Fibroblast of skin of scalp (primary cell): ENCODE data around the gene RBM44.

ENCODE experiments used
- DNase-seq: peaks from one replicate; pipeline ENCODE4 v3.0.0-alpha.2; 2013

Gene RBM44

GRCh38 chr2:237872178-237872887 is 73.8 kb downstream of the RBM44 start:
- no peak for DNase-seq

DNA sequence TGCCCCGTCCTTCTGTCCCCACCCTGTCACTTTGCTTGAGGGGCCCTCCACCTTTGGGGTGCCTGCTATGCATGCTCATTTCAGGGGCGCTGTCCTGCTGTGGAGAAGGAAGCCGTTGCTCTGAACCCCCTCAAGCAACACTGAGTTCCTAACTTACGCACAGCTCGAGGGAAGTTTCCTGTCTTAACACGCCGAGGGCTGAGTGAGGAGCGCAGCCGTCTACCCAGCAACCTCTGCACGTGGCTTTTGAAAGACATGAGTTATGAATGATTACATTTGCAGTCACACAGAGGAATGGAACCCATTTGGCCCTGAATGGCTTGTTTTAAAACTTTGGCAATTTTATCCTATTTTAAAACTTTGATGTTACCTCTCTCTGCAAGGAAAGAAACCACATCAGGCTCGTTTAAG is 74.8 kb downstream of the RBM44 start:
- DNase-seq, result no peak

DNA sequence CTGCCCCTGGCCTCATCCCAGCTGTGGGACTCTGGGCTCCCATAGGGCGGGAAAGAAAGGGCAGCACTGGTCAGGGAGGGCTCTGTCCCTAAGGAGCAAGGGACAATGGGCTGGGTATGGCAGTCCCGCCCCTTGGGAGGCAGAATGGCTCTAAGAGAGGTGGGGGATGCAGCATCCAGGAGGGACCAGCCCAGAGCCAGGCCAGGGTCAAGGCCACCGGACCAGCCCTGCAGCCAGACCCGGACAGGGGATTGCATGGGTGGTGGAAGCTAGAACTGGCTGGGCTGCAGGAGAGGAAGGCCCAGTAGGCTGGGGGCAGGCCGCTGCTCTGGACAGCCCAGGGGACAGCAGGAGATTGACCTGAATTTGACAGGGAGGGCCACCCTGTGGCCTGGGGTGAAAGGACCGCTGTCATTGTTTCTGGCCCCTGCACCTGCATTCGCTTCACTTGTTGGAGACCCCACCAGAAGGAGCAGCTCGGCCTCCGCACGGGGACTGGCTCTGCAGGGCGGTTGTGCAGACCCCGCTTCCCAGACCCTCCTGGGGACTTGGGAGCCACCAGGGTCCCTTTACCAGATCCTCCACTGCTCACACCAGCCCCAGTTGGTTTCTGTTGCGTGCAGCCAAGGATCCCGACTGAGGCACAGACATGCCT is 75.4 kb downstream of the RBM44 start:
- DNase-seq, result no peak

GRCh38 chr2:237874585-237875161 is 76.1 kb downstream of the RBM44 start:
- DNase-seq, result peak; percentile 80

- DNase-seq, result no peak
These were observed 76.9 kb downstream of the RBM44 start for GRCh38 chr2:237875256-237876060.

- no peak for DNase-seq
These were observed 77.5 kb downstream of the RBM44 start for GRCh38 chr2:237876061-237876526.

DNA sequence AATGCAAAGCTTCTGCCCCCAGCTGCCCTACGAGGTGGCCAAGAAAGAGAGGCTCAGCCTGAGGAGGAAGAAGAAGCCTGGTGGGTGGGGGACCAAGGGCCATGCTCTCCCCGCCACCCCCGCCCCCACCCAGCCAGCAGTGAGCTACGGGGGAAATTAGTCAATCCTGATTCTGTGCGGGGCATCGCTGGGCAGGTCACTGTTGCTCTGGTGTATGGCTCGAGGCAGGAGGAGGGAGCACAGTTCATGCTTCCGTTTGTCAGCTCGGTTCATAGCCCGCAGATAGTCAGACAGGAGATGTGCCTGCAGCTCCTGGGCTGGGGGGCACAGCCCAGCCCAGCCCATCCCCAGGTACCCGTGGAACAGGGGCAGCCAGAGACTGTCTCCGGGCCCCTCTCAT is 78.0 kb downstream of the RBM44 start:
- no peak for DNase-seq

- DNase-seq, result no peak
These were observed 78.4 kb downstream of the RBM44 start for GRCh38 chr2:237876951-237877491.

- no peak for DNase-seq
These were observed 79.2 kb downstream of the RBM44 start for GRCh38 chr2:237877576-237878307.

DNA sequence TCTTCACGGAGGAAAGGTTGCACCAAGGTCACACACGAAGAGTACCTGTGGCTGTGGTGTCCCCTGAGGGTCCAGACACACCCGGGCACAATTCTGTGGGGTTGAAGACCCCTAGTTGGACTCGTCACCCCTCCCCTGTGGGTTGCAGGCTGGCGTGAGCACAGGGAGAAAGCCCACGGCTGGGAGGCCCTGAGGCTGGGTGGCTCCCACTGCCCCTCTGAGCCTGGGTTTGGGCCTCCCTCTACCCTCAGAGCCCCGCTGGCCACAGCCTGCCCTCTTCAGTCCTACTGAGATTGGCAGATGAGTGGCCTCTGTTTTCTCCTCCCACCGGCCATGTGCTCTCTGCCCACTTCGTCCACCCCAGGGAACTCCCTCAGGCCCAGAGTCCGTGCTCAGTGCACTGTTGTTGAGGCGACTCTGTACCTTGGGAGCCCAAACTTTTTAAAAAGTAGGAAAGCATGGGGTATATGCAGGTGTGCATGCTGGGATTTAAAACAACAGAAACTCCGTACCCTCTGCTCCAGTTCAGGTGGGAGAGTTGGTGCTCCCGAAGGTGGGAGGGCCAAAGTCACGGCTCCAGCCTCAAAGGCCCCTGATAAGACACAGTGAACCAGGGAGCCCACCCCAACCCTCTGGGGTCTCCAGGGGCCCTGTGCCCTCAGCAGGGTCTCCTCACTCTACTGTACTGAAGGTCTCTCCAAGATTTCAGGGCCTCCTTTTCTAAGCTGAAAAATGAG is 79.9 kb downstream of the RBM44 start:
- DNase-seq, result no peak

DNA sequence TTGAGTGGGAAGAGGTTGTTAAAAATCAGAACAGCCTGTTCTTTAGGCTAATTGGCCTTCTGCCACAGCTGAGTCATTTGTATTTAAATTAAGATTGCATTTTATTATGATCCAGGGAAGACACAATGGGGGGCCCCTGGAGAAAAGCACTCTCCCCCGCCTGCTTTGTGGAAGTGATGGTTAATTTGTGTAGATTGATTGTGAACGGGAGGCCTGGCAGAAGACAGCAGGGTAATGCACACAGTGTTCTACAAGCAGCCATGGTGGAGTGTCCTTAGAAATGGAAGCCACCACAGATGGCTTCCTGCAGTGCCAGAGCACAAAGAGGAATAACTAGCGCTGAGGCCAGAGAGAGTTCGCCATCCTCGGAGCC is 80.5 kb downstream of the RBM44 start:
- peak; percentile 67 for DNase-seq

DNA sequence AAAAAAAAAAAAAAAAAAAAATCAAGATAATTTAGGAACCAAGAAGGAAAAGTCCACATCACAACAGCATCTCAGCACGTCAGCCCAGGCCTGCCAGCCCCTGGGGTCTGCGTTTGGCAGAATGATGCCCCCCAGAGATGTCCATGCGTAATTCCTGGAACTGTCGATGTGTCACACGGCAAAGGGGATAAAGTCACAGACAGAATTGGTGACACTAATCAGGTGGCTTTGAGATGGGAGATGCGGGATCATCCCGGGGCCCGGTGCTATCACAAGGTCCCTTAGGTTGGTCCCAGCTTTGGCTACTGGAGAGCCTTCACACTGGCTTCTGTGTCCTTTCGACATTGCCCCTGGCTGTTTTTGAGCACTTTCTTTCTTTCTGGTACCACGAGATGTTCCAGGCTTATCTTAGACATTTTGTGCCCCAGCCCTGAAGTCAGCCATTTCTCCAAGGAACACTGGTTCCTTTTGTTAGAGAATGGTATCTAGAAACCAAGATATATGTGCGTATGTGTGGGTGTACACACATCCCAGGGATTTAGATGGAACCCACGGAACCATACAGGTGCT is 81.5 kb downstream of the RBM44 start:
- no peak for DNase-seq

DNA sequence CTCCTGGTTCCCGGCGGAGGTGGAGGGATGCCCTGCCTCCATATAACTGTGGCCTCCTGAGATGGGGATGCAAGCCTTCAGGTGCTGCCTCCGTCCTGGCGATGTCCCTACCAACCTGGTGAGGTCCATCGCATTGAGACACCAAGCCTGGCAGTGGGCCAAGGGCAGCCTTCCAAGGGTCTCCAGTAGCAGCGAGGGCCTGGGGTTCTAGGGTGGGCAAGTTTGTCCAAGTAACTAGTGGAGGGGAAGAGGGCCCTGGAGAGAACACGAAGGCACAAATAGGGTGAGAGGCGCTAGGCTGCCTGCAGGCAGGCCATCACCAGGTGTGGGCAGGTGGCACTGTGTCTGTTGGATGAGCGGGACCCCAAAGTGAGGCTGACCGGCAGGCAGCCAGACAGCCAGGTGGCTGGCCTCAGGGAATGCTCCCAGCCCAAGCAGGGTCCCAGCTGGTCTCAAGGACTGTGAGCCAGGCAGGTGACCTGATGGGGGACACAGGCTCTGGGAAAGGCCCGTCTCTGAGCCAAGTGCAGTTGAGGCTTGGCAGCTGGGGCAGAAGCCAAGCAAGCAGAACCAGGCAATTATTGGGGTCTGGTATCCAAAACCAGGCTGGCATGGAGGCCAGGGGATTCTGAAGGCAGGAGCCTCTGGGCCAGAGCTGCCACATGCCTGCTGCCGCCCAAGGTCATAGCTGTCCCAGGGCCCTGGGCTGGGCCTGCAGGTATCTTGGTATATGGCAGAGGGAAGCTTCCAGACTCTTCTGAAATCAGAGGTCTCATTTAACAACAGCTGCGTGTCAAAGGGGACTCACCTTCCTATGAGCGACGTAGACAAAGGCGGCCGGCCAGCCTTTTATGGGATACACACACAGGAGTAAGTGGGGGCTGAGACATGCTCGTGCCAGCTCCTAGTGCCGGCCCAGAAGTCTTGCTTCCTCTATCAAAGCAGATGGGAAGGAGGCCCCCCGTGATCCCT is 84.2 kb downstream of the RBM44 start:
- no peak for DNase-seq

- no peak for DNase-seq
These were observed 85.4 kb downstream of the RBM44 start for GRCh38 chr2:237883951-237884446.

GRCh38 chr2:237884681-237885080 is 86.1 kb downstream of the RBM44 start:
- no peak for DNase-seq

DNA sequence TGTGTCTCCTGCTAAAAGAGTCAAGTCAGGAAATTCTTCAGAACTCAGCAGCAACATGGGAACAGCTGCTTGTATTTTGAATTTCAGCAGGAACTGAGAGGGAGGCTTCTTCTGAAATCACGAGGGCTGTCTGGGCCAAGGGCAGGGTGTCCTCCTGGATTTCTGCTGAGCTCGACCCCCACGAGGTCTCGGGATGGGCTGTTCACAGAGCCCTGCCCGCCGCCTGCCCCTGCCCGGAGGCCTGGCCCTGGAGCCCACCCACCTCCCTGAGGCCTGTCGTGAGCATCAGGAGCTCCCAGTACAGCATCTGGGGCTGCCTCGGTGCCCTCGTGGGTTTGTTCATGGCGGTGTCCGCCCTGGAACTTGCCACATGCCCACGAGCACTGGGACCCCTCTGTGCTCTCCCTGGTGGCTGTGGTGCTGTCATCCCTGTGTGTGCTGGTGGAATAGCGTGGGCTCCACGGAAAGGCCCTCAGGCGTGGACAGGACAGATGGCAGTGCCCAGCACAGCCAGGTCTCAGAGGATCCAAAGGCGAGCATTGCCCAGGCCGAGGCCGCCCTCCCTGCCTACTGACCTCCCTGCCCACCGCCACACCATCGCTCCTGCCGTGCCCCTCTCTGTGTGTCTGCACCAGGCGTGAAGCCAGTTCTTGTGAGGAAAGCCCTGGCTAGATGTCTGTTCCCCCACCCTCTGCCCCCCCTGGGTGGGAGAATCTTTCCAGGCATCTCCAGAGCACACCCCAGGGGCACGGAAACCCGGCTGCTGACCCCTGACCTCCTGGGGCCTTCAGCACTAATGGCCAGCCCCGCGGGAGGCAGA is 86.7 kb downstream of the RBM44 start:
- no peak for DNase-seq

GRCh38 chr2:237885931-237886684 is 87.5 kb downstream of the RBM44 start:
- DNase-seq, result no peak
